OCI-LY3 (cell line): Measurements from ENCODE around the gene PIK3AP1.

Experiments used
- EZH2phosphoT487 ChIP-seq: fragments of 200-600 bp; shearing (Covaris generic); IDR thresholded peaks from 2 replicates; pipeline ENCODE4 v1.6.1; 2018; ENCODE audit warnings: antibody characterized with exemption, mixed run types, low read depth
- TF ChIP-seq, protein P1 (sequence below): fragments of 200-600, 300-600 bp; sonication (generic); IDR thresholded peaks from 2 replicates; pipeline ENCODE4 v1.5.1; 2014; ENCODE audit warnings: antibody characterized with exemption, low read length, low read depth

DNA sequence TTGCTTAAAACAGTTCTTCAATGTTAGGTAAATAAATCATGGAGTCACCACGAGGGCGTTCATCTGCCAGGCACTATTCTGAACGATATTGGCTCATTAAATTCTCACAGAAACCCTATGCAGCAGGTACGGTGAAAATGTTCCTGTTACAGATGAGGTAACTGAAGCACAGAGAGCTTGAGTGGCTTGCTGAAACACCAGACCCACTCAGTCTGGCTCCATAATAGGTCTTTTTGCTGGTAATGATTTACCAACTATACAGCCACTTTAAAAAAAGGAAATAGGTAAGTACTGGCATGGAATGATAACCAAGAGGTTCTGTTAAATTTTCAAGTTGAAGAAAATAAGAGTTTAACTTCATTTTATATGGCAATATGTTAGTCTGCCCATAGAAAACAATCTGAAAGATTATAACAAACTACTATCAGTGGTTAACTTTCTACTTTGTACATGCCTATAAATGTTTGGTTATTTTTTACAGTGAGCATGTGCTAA, 132.2 kb downstream of the PIK3AP1 start:
- TF ChIP-seq, protein P1, sequence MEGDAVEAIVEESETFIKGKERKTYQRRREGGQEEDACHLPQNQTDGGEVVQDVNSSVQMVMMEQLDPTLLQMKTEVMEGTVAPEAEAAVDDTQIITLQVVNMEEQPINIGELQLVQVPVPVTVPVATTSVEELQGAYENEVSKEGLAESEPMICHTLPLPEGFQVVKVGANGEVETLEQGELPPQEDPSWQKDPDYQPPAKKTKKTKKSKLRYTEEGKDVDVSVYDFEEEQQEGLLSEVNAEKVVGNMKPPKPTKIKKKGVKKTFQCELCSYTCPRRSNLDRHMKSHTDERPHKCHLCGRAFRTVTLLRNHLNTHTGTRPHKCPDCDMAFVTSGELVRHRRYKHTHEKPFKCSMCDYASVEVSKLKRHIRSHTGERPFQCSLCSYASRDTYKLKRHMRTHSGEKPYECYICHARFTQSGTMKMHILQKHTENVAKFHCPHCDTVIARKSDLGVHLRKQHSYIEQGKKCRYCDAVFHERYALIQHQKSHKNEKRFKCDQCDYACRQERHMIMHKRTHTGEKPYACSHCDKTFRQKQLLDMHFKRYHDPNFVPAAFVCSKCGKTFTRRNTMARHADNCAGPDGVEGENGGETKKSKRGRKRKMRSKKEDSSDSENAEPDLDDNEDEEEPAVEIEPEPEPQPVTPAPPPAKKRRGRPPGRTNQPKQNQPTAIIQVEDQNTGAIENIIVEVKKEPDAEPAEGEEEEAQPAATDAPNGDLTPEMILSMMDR, result no peak
- no peak for TF ChIP-seq EZH2phosphoT487
